ENCODE measurements around the gene DOK7.

Gene DOK7

DNA sequence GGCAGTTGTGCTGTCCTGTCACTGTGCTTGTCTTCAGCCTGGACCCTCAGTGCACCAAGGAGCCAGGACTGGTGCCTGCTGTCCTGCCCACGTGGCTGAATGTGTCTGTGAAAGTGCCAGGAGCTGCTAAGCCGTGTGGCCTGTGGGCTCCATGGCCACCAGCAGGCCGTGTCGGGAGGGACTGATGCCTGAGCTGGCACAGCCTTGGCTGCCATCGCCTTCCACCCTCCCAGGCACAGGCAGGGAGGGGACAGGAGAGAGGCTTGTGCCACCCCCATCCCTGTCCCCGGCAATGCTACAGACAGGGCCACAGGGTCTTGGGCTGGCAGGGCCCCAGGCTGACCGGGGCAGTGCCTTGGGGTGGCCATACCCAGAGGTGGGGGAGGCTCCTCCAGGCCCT lies 24.8 kb downstream of the DOK7 start:
- DNase-seq (ENCODE audit: low read depth): no peak

DNA sequence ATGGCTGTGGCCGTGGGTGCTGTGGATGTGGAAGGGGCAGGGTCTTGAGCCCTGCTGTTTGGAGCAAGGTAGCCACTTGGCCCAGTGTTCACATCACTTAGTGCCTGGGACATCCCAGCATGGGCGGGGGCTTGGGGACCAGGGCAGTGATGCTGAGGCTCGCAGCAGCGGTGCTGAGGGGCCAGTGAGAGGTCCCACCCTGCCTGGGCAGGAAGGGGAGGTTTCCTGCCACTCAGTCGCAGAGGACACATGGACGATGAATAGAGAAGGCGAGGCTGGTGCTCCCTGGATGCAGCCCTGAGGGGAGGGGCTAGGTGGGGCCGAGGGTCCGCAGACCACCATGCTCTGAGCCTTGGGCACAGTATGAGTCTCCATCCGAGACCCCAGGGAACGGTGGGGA lies 25.7 kb downstream of the DOK7 start:
- DNase-seq (ENCODE audit: low read depth): no peak

DNA sequence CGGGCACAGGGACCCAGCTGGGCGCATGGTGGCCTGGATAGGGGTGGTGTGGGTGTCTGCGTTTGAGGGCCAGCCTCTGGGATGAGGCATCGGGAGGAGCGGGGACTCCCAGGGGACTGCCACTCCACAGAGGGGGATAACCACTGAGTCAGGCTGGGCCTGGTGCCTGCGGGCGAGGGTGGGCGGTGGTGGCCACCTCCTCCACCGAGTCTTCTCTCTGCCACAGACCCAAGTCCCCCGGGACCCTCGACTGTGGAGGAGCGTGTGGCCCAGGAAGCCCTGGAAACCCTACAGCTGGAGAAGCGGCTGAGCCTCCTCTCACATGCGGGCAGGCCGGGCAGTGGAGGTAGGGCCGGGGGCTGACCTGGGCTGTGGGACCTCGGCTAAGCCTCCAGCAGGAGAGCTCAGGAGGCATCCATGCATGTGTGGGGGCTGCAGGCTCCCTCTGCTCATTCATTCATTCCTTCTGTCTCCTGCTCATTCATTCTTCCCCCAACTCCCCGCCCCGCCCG lies 26.4 kb downstream of the DOK7 start:
- no peak for DNase-seq (ENCODE audit: low read depth)

DNA sequence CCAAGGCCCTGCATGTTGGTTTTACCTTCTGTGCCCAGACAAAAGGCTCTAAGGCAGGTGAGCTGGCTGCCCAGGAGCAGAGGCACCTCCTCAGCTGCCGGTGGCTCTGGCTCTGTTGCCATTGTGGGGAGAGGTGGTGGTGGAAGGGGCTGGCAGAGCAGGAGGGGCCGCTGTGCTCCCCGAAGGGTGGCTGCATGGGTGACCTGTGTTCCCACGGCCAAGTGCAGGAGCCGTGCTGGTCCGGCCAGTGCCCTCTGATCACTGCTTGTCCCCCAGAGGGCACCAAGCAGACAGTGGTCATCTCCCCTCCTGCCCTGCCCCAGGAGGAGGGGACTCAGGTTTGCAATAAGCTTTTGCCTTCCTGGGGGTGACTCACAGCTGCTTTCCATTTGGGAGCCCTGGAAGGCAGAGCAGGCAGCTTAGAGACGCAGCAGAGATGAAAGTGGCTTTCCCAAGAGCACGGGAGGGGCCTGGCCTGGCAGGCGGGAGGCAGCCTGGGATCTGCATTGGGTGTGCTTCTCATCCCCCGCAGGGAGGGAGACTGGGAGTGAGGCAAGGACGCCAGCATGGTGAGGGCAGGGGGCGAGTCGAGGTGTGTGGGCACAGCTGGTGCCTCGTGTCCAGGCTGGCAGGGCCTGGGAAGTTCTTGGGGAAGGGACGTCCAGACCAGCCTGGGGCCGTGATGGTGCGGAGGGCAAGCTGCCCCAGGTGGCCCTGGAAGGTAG lies 28.7 kb downstream of the DOK7 start:
- DNase-seq (ENCODE audit: low read depth): no peak

DNA sequence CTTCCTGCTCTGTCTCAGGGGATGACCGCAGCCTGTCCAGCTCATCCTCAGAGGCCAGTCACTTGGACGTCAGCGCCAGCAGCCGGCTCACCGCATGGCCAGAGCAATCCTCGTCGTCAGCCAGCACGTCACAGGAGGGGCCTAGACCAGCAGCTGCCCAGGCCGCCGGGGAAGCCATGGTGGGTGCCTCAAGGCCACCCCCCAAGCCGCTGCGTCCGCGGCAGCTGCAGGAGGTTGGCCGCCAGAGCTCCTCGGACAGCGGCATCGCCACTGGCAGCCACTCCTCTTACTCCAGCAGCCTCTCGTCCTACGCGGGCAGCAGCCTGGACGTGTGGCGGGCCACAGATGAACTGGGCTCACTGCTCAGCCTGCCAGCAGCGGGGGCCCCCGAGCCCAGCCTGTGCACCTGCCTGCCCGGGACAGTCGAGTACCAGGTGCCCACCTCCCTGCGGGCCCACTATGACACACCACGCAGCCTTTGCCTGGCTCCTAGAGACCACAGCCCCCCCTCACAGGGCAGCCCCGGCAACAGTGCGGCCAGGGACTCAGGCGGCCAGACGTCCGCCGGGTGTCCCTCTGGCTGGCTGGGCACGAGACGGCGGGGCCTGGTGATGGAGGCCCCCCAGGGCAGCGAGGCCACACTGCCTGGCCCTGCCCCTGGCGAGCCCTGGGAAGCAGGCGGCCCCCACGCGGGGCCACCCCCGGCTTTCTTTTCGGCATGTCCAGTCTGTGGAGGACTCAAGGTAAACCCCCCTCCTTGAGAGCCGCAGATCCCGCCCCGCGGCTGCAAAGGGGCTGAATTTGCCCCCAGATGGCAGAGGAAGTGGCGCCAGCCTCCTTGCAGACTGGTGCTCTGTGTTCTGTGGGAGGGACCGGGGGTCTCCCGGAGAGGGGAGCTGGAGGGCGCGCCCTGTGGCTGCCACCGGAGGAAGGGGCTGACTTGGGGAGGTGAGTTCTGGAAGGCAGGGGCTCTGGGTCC lies 29.9 kb downstream of the DOK7 start:
- DNase-seq (ENCODE audit: low read depth): no peak

DNA sequence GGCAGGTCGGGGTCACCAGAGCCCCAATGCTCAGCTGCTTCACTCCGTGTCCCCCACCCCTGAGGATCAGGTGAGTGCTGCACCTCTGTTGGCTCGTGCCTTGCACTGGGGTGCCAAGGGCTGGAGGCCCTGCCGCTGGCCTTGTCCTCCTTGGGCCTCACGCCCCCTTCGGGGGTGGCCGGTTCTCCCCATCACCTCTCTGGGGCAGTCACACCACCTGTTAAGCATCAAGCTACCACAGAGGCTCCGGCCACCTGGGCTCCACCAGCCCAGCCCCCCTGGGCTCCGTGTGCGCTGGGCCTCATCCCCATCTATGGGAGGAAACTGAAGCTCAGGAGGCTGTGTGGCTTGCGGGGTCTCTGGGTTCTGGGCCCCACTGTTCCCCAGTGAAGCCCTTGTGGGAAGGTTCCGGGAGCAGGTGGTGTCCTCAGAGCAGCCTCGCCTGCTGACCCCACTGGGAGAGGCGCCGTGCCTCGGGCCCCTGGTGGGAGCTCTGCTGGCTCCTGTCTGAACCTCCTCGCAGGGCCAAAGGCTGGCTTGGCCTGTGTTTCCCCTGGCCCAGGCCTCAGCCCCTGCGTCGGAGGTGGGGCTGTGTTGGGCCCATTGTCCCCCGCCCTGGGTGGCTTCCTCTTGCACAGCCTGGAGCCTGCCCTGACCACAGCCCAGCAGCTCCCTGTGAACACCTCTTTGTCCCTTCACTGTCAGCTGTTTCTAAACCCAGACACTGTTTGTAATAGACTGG lies 30.8 kb downstream of the DOK7 start:
- no peak for DNase-seq (ENCODE audit: low read depth)

DNA sequence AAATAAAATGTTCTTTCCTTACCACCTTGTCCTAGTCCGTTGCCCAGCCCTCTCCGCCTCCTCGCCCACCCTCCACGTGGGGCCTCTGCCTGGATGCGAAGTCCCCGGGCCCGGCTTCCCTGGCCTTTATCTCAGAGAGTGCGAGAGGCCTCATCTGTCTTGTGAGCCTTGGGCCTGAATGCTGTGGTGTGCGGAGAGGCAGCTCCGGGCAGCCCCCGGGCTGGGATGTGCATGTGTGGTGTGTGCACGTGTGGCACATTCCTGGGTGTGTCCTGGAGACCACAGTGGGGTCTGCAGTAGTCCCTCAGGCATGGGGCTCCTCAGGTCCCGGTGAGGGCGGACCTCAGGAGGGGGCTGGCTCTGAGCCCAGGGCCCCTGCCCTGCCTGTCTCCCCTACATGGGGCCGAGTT lies 31.4 kb downstream of the DOK7 start:
- no peak for DNase-seq (ENCODE audit: low read depth)

DNA sequence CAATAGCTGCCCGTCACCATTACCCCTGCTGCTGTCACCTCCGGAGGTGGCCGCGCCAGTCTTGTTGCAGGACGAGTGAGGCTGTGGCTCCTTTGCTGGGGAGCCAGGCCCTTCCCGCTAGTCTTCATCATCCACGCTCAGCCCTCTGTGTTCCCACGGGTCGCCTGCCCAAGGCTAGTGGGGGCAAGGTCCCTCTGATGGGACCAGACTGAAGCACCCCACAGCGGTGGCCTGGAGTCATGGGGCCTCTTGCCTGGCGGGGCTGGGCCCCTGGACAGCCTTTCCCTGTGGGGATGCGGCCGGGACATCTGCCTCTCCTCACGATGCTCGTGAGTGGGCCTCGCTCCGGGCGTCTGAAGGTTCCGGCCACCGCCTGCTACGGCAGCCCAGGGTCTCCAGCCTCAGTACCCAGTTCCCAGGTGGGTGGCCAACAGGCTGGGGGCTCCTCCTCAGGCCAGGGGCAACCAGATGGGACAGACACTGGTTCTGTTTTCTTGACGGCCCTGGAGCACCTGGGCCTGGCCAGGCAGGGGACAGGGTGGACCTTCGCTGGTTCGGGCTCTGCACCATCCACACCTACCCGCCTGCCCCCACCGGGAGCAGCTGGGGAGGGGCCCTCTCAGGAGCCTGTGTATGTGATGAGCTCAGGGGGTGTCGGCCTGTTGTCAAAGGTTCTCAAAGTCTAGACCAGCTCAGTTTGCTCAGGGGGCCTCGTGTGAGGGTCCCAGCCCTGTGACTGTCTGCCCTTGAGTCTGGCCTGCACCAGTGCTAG lies 32.3 kb downstream of the DOK7 start:
- no peak for DNase-seq (ENCODE audit: low read depth)

DNA sequence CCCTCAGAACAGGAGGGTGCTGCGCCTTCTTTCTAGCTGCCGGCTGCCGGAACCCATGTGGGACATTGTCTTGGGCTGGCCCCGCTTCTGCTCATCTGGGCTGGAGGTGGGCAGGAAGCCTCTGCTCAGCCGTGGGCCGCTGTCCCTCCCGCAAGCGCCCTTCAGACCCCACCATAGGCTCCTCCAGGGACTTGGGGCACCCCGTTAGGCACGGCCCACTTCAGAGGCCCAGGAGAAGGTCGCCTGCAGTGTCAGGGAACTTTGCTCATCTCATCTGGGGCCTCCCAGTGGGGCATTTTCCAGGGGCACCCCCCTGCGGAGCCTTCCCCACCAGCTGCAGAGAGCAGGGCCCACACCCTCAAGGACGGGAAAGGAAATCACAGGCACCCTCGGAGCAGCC lies 32.9 kb downstream of the DOK7 start:
- DNase-seq (ENCODE audit: low read depth): no peak

DNA sequence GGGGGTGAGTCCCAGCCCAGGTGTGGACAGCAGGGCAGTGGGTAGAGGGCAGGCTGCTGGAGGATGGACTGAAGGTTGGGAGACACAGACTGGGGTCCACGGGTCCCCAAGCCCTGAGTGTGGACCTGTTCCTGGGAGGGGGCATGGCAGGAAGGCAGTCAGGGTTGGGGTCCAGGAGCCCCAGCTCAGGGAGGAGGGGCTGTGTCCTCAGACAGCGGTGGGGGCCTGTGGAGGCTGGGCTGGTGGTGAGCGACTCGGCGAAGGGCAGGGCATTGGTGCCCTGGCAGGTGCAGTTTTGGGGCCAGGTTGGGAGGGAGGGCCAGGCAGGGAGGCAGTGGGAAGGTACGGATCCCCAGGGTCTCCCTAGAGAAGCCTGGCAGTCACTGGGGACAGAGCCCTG lies 34.0 kb downstream of the DOK7 start:
- DNase-seq (ENCODE audit: low read depth): no peak

DNA sequence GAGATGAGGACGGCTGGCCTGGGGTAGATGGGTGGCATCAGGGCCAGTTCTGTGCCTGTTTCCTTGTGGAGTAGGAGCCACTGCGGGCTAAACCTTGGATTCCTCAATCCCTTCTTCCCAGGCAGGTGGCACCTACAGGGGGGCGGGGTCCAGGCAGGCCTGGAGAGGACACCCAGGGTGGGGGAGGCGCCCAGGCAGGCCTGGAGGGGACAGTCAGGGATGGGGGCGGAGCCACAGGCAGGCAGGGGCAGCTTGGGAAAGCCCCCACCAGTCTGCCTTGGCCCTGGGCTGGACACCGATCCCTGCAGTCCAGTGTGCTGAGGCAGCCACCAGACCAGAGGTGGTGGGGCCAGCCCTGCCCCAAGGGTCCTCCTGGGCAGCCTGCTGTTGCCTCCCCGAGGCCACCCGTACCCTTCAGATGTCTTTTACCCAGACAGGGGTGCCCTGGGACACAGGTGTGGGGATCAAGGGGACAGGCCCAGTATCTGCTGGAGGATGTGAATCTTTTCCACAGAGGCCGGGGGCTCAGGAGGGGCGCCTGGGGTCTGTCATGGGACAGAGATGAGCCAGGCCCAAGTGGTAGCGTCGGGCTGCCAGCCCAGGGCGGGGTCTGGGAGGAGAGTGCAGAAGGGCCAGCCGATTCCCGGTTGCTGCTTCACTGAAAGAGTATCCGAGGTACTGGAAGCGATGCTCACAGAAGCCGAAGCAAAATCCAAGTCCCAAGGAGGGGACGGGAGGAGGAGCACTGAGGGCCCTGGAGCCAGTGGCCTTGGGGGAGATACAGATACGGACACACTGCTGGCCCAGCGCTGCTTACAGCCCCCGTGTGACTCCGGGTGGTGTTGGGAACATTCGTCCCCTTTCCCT lies 34.6 kb downstream of the DOK7 start:
- no peak for DNase-seq (ENCODE audit: low read depth)

DNA sequence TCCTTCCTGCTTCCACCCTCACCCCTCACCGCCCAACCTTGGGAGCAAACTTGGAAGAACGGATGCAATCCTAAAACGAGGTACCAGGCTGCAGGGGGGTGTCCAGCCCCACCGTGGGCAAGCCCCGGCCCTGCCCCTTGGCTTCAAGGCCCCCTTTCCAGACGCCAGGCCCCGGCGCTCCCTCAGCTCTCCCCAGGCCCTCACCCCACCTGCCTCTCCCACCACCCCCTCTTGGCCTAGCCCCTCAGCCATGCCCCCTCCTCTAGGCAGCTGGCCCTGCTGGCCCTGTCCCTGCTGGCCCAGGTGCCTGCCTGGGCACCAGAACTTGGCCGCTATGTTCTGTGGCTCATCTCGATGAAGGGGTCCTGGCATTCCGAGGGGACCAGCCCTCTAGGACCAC lies 35.3 kb downstream of the DOK7 start:
- DNase-seq (ENCODE audit: low read depth): no peak

DNA sequence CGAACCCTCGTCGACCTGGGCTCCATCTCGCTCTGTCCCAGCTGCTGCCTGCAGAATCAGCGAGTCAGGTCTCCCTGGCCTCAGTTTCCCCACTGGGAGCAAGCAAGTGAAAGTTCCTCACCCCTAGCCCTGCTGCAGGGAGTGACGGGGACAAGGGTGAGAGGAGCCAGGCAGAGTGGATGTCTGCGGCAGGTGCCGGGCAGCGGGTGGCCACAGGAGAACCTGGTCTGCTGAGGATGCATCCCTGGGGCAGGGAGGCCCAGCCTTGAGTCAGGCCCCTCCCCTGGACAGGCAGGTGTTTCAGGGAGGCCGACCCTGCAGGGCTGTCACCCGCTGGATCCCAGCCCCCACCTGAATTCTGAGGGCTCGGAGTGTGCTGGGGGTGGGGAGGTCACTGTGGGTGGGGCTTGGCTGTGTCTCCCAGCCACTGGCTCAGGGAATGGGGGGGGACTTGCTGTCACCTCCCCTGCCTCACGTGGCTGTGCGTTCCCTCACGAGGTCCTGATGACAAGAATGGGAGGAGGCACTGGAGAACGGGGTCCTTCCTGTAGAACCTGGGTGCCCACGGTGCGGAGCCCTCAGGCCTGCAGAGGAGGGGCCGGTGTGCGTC lies 35.9 kb downstream of the DOK7 start:
- no peak for DNase-seq (ENCODE audit: low read depth)

DNA sequence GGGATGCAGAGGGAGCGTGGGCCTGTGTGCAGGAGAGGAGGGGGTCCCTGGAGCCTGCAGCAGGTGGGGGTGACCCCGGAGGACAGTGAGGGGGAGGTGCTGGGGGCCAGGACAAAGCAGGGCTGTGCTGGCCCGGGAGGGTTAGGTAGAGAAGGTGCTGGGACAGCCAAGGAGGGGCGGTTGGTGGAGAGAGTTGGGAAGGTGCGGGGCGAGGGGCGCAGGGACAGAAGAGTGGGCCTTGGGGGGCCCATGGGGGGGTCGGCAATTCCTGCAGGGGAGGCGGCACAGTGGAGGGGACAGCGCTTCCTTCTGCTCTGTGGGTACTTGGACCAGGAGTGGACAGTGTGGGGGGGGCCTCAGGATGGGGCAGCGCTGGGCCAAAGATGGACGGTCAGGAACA lies 36.6 kb downstream of the DOK7 start:
- no peak for DNase-seq (ENCODE audit: low read depth)

DNA sequence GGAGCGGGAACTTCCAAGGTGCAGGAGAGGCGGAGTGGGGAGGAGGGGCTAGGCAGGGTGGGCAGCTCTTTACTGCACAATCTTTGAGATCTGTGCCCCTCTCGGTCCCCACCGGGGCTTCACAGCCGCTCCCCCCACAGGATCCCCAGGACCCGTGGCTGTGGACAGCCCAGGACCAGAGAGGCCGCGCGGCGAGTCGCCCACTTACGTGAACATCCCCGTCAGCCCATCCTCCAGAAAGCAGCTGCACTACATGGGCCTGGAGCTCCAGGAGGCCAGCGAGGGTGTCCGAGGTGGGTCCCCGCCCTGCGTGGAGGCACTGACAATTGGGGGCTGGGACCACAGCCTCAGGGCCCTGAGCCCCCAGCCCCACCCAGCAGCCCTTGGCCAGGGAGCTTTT lies 37.0 kb downstream of the DOK7 start:
- DNase-seq (ENCODE audit: low read depth): no peak

DNA sequence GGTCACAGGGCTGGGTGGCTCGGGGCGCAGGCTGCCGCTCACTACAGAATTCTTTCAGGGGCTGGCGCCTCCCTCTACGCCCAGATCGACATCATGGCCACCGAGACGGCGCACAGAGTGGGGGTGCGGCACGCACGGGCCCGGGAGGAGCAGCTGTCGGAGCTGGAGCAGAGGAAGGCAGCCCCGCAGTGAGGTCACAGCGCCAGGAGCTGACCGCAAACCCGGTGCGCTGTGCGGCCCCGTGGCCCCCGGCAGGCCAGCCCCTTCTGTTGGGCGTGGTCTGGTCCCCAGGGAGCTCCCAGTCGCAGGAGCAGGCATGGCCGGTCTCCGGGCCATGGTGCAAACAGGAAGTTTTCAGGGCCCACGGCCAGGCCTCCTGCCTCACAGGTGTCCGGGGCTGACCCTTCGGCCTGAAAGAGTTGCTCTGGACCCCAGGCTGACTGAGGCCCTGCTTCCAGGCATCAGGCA lies 37.6 kb downstream of the DOK7 start:
- no peak for DNase-seq (ENCODE audit: low read depth)

DNA sequence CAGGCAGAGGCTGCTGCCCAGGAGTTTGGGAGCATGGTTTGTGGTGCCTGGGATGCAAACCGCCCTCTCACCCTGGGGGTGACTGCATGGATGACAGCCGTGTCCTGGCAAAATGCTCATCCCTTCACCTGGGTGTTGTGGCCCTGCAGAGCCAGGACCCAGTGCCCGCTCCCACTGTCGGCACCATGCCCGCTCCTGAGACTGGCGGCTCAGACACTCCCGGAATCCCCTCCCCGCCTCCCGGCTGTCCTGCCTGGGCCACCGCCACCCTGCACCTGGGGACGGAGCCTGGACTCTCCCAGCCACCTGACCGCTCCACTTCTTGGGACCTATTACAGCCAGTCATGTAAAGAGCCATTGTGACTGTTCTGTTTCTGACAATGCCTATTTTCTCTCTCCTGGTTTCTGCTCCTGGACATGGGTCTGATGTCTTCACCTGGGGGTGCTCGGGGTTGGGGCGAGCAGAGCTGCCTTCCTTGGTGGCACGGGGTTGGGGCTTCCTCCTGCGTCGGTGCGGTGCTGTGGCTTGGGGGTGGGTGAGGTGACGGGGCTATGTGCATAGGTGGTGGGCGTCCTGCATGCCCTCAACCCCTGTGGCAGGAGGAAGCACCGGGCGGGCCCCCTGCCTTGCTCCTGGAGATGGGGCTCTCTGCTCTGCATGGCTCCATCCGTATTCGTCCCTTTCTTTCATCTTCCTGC lies 38.2 kb downstream of the DOK7 start:
- DNase-seq (ENCODE audit: low read depth): no peak

DNA sequence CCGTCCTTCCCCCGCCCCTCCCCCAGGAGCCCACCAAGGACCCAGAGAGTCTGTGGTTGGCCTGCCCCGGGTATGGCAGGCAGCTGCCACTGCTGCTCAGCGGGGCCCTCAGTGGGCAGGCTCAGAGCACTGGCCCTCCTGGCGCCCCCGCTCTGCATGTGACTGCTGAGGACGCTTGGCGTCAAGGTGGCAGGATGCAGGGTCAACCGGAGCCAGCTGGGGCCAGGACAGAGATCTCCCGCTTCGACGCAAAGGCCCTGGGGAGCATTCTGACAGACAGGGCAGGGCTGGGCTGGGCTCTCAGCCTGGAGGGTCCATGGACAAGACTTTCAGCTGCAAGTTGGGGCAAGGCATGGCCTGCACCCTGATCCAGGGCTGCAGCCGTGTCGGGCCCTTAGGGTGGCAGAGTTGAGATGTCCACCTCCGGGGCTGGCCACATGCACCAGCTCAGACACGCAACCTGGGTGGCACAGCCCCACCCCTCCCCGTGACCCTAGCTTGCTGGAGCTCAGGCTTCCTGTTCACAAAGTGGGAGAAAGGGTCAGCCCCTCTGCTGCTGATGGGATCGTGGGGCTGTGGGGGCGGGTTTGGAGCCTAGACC lies 38.8 kb downstream of the DOK7 start:
- DNase-seq (ENCODE audit: low read depth): no peak
